BE2C (cell line): Measurements from ENCODE around the gene LIG3.

Source experiments
- DNase-seq: peaks from one replicate; pipeline ENCODE4 v3.0.0-alpha.2; 2020
- H3K27me3 ChIP-seq: fragments of 250-450 bp; sonication (Bioruptor Pico); 2 replicates; pipeline ENCODE4 v1.5.1; 2020; ENCODE audit warnings: mild to moderate bottlenecking
- H3K36me3 ChIP-seq: fragments of 250-450 bp; sonication (Bioruptor Pico); 2 replicates; pipeline ENCODE4 v1.5.1; 2020; ENCODE audit warnings: mild to moderate bottlenecking
- H3K4me1 ChIP-seq: fragments of 250-450 bp; sonication (Bioruptor Pico); 2 replicates; pipeline ENCODE4 v1.5.1; 2020
- H3K4me3 ChIP-seq: 2 replicates; pipeline ENCODE4 v1.5.1; 2011; ENCODE audit warnings: low read depth, low read length
- H3K9me3 ChIP-seq: fragments of 250-450 bp; sonication (Bioruptor Pico); 2 replicates; pipeline ENCODE4 v1.5.1; 2020
- CTCF ChIP-seq: IDR thresholded peaks from 2 replicates; pipeline ENCODE4 v1.5.1; 2012; ENCODE audit warnings: mild to moderate bottlenecking, low read depth, low read length

LIG3 gene

GRCh38 chr17:34988644-34989043 lies 8.3 kb downstream of the LIG3 start:
- H3K36me3 ChIP-seq, result peaks cover 93% of the 10 kb centered on the region
- no peak for TF ChIP-seq CTCF

GRCh38 chr17:34989473-34989872 lies 9.2 kb downstream of the LIG3 start:
- TF ChIP-seq CTCF, result no peak
- peaks cover 94% of the 10 kb centered on the region for H3K36me3 ChIP-seq
- H3K4me1 ChIP-seq, result no peaks in the 10 kb centered on the region
- DNase-seq, result no peak
- no peaks in the 10 kb centered on the region for H3K9me3 ChIP-seq
- no peak overlapping the region for H3K4me3 ChIP-seq
- no peaks in the 10 kb centered on the region for H3K27me3 ChIP-seq

More at GRCh38 chr17:34988644-34989043, 8.3 kb downstream of the LIG3 start:
- no peak for DNase-seq
- no peaks in the 10 kb centered on the region for H3K4me1 ChIP-seq
- no peaks in the 10 kb centered on the region for H3K9me3 ChIP-seq
- no peak overlapping the region for H3K4me3 ChIP-seq
- H3K27me3 ChIP-seq, result no peaks in the 10 kb centered on the region

- TF ChIP-seq CTCF, result no peak
- Histone ChIP-seq H3K4me1 (no peaks in the 10 kb centered on the region), H3K9me3 (no peaks in the 10 kb centered on the region), H3K4me3 (no peak overlapping the region), H3K27me3 (no peaks in the 10 kb centered on the region), H3K36me3 (peaks cover 96% of the 10 kb centered on the region)
- no peak for DNase-seq
Observed at GRCh38 chr17:34990921-34991365, 10.6 kb downstream of the LIG3 start.

GRCh38 chr17:34991606-34992005 lies 11.3 kb downstream of the LIG3 start:
- H3K9me3 ChIP-seq, result no peaks in the 10 kb centered on the region

GRCh38 chr17:34993031-34993430 lies 12.7 kb downstream of the LIG3 start:
- H3K36me3 ChIP-seq, result peaks cover 96% of the 10 kb centered on the region
- H3K9me3 ChIP-seq, result no peaks in the 10 kb centered on the region
- DNase-seq, result no peak
- H3K27me3 ChIP-seq, result no peaks in the 10 kb centered on the region
- no peak overlapping the region for H3K4me3 ChIP-seq
- no peak for TF ChIP-seq CTCF
- H3K4me1 ChIP-seq, result no peaks in the 10 kb centered on the region

More at GRCh38 chr17:34991606-34992005, 11.3 kb downstream of the LIG3 start:
- Histone ChIP-seq H3K27me3 (no peaks in the 10 kb centered on the region), H3K4me3 (no peak overlapping the region), H3K36me3 (peaks cover 95% of the 10 kb centered on the region), H3K4me1 (no peaks in the 10 kb centered on the region)
- DNase-seq, result no peak
- TF ChIP-seq CTCF, result no peak

- H3K4me3 ChIP-seq, result no peak overlapping the region
- H3K27me3 ChIP-seq, result no peaks in the 10 kb centered on the region
- no peaks in the 10 kb centered on the region for H3K4me1 ChIP-seq
- no peak for TF ChIP-seq CTCF
- DNase-seq, result no peak
- peaks cover 94% of the 10 kb centered on the region for H3K36me3 ChIP-seq
- no peaks in the 10 kb centered on the region for H3K9me3 ChIP-seq
Observed at GRCh38 chr17:34996422-34997285, 16.3 kb downstream of the LIG3 start.
